ENCODE data around the gene CYP4F11. TPM values are rescaled to one million over a fixed set of nuclear protein-coding genes. Genes with fewer than 3 reads are reported as not detected.
A peak's percentile ranks its signal among the peaks of the same experiment; 100 is the strongest.
"Not testable (repeated sequence)": the region's sequence is repeated elsewhere in the genome, so short reads cannot be mapped to it uniquely, and the experiment has no call there.

CYP4F11 gene
- total RNA-seq, 1 donor from 2014 or later, result 2.7 TPM

DNA sequence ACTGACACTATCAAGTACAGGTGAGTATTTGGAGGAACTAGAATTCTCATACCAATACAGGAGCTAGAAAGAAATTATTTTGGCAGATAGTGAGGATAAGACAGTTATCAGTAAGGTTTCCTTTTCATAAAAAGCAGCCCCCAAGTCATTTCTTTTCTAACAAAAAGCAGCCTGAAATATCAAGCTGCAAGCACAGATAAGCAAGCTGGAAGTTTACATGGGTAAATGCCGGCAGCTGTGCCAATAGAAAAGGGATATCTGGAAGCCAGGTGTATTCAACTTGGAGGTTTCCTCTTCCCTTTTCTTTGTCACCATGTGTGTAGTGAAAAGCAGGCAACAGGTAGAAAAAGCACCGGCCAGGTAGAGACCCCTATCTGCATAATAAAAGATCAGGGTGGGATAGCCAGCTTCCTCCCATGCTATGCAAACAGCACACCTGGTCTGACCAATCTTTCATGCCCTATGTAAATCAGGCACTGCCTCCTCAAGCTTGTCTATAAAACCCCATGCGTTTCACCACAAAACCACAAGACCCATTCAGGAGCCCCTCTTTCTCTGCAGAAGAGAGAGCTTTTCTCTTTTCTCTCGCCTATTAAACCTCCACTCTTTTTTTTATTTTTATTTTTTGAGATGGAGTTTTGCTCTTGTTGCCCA is 59.4 kb downstream of the CYP4F11 start:
- ATAC-seq, result no peak

DNA sequence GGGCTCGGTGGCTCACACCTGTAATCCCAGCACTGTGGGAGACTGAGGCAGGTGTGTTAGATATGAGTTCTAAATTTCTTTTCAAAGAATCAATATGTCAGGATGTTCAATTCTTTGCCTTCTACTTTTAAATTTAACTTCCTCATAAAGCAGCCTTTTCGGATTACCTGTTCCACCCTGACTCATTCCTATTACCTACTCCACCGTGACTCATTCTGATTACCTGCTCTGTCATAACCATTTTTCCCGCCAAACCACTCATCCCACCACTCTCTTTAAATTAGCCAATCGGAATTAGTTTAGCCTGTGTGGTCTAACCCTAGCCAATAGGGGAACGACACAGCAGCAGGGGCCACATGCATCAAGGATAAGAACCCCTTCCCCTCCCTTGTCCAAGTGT is 60.6 kb downstream of the CYP4F11 start:
- ATAC-seq, result not testable (repeated sequence)

DNA sequence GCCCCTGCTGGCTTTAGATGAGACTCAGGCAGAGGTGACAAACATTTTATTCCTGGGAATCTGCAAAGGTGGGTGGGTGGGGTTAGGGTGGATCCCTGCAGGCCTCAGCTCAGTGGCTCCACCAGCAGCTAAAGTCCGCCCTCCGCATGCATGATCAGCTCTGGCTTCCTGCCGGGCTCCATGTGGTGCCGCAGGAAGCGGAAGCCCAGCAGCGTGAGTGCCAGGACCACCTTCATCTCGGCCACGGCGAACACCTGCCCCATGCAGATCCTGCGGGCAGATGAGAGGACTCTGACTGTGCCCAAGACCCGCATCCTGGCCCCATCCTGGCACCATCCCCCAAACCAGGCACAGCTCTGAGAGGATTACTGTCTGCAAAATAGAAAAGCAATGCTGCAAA is 62.8 kb downstream of the CYP4F11 start:
- no peak for ATAC-seq

DNA sequence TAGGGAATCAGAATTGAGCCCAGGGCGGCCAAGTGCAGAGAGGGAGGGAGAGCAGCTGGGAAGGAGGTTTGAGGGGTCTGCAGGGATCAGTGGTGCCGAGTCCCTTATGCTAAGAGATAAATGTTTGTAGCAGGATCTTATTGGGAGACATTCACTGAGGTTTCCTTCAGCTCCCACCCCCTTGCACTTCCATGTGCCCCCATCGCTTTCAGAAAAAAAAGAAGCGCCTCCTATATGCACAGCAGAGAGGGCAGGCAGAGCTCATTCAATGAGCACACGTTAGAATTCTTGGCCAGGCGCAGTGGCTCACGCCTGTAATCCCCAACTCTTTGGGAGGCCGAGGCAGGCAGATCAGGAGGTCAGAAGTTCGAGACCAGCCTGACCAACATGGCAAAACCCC is 64.5 kb downstream of the CYP4F11 start:
- ATAC-seq, result no peak

DNA sequence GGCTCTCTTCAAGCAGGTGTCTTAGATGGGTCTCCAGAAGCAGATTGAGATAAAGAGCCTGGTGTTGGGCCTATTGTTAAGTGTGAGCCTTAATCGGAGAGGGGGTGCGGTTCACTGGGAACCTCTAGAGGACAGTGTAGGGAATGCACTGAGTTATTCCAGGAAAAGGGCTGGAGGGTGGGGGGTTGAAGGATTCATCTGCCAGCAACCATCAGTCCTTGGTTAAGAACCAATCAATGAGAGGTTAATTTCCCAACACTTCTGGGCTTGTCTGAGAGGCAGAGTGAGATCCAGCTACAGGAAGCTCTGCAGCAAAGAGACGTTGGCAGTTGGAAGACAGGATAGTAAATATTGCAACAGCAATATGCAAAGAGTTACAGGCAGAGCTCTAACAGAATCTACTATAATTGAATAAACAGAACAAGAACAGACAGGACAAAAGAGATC is 65.2 kb downstream of the CYP4F11 start:
- peak; percentile 95 for ATAC-seq

DNA sequence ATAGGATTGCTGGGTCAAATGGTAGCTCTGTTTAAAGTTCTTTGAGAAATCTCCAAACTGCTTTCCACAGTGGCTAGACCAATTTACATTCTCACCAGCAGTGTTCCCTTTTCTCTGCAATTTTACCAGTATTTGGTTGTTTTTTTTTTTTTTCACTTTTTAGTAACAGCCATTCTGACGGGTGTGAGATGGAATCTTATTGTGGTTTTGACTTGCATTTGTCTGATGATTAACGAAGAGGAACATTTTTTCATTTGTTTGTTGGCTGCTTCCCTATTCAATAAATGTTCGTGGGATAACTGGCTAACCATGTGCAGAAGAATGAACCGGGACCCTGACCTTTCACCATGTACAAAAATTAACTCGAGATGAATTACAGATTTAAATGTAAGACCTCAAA is 67.7 kb downstream of the CYP4F11 start:
- ATAC-seq, result no peak

DNA sequence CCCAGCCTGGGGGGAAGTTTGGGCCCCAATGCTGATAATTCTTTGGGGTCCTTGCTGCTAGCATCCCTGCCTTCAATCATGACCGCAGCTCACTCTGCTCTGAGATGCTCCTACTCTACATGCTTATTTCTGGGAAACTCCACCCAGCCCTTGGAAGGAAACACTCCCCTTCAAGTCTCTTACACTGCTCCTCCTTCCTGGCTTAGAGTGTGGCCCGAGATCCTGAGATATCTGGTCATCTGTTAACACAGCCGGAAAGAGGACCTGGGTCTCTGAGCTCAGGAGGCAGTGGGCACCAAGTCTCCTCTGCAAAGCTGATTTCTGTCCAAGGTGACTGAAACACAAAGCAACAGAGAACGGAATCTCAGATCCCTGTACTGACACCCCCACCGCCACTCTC is 69.5 kb downstream of the CYP4F11 start:
- no peak for ATAC-seq

DNA sequence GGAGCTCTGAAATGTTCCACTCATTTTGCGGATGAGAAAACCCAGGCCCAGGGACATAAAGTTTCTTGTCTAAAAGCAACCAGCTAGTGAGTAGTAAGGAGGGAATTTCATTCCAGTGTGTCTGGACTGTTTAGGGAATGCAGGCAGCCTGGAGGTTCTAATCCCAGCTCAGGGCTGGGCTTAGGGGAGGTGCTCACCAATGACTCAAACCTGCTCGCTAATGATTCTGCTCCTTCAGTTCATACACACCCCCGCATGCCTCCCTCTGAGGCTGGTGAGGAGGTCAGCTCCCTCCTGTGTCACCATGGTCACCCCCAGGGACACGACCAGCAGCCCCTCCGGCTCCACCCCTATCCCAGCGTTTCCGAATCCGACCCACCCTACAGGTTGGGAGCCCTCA is 71.1 kb downstream of the CYP4F11 start:
- ATAC-seq, result peak; percentile 91

DNA sequence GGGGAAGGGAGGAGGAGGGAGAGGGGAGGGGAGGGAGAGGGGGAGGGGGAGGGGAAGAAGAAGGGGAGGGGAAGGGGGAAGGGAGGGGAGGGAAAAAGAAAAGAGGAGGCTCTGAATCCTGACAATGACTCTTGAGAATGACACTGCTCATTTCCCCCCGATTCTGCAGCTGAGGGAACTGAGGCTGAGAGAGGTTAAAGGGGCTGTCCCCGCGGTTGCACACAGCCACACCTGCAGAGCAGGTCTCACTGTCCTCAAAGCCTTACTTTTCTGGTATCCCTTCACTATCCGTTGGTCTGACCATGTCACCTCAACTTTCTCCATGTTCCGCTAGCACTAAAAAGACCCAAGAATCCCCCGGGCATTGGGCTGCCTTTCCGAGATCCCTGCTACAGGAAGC is 71.9 kb downstream of the CYP4F11 start:
- no peak for ATAC-seq

Other genes starting within 250 kb of the CYP4F11 start
- gene OR10H2, start 206.5 kb downstream of the CYP4F11 start, total RNA-seq, result not detected
- gene OR10H3, start 196.5 kb downstream of the CYP4F11 start, total RNA-seq, result not detected
- not detected for gene OR10H5, start 146.9 kb downstream of the CYP4F11 start, total RNA-seq
- not detected for gene OR10H1, start 118.9 kb downstream of the CYP4F11 start, total RNA-seq
- gene CYP4F2, start 36.5 kb downstream of the CYP4F11 start, total RNA-seq, result not detected
- gene OR10H4, start 14.5 kb upstream of the CYP4F11 start, total RNA-seq, result not detected
- 427 TPM for gene TPM4, start 142.0 kb upstream of the CYP4F11 start, total RNA-seq
- gene RAB8A, start 177.4 kb upstream of the CYP4F11 start, total RNA-seq, result 57.9 TPM
- 1.3 TPM for gene HSH2D, start 209.2 kb upstream of the CYP4F11 start, total RNA-seq
- gene CIB3, start 239.0 kb upstream of the CYP4F11 start, total RNA-seq, result not detected

All from esophagus mucosa (tissue), 1 donor.